GM12878 (cell line): ENCODE measurements around the gene INVS. TPM values are rescaled to one million over a fixed set of nuclear protein-coding genes. Genes with fewer than 3 reads are reported as not detected.

ENCODE experiments used
- ATAC-seq: fragments of 200-7000 bp; cut with Tn5 transposase; 3 replicates; pipeline ENCODE4 v1.9.1; 2020; ENCODE audit warnings: mild to moderate bottlenecking, moderate library complexity
- BruUV-seq: library from RNA; stranded (reverse); fragments of 400-500 nt; replicated peaks from 2 replicates; lab custom pipeline; 2021; lab: Mats Ljungman, UMichigan
- CTCF ChIA-PET: fragments of 300-600 bp; sonication (Branson Sonifier 250); formaldehyde crosslinking; extraction: SDS; loops from one replicate; lab custom pipeline; 2021; ENCODE audit warnings: inconsistent platforms; lab: Yijun Ruan, JAX
- POLR2A ChIA-PET: fragments of 350-600 bp; formaldehyde crosslinking; extraction: SDS; loops from one replicate; lab custom pipeline; 2021; ENCODE audit warnings: inconsistent platforms; lab: Charles Lee
- RAD21 ChIA-PET: fragments of 300-600 bp; sonication (Branson Sonifier 250); formaldehyde crosslinking; loops from one replicate; lab custom pipeline; 2023; ENCODE audit warnings: antibody characterized with exemption; ENCODE audit not compliant: unreplicated experiment; lab: Charles Lee
- SMC1A ChIA-PET: fragments of 300-600 bp; sonication (Branson Sonifier 250); formaldehyde crosslinking; loops from one replicate; lab custom pipeline; 2023; ENCODE audit not compliant: unreplicated experiment, uncharacterized antibody; lab: Charles Lee
- DNase-seq: peaks from one replicate; pipeline ENCODE4 v3.0.0-alpha.2; 2011; ENCODE audit warnings: low read depth, low spot score
- FAIRE-seq: peaks from 3 replicates; lab custom pipeline; 2011; peaks lifted over from hg19 to GRCh38; lab: Jason Lieb, UNC
- H2AFZ ChIP-seq: 2 replicates; pipeline ENCODE4 v1.6.0; 2011; ENCODE audit warnings: low read depth, low read length, control low read depth; ENCODE audit not compliant: control insufficient read depth
- H3K27ac ChIP-seq: 2 replicates; pipeline ENCODE4 v1.5.1; 2011; ENCODE audit warnings: control low read depth; ENCODE audit not compliant: control insufficient read depth, insufficient read depth
- H3K27me3 ChIP-seq, 2 experiments: replicated peaks in 1 of 2; 2 replicates each; pipeline versions ENCODE4 v1.6.0 to v1.6.1; 2011; ENCODE audit warnings: low read length in 1 of 2; ENCODE audit not compliant: control insufficient read depth in 2 of 2, insufficient read depth in 2 of 2
- H3K36me3 ChIP-seq, 2 experiments: 2 replicates each; pipeline ENCODE4 v1.5.1; 2011; ENCODE audit warnings: low read length in 1 of 2; ENCODE audit not compliant: control insufficient read depth in 2 of 2, insufficient read depth in 2 of 2
- H3K4me1 ChIP-seq: 2 replicates; pipeline ENCODE4 v1.6.1; 2011; ENCODE audit warnings: mild to moderate bottlenecking, low read length, moderate library complexity, mixed read lengths; ENCODE audit not compliant: control insufficient read depth, insufficient read depth
- H3K4me2 ChIP-seq: 2 replicates; pipeline ENCODE4 v1.6.0; 2011; ENCODE audit warnings: control low read depth; ENCODE audit not compliant: control insufficient read depth, insufficient read depth
- H3K4me3 ChIP-seq: fragments of 200-600 bp; sonication (generic); 2 replicates; pipeline ENCODE4 v1.5.1; 2016
- H3K79me2 ChIP-seq: 2 replicates; pipeline ENCODE4 v1.6.0; 2011; ENCODE audit warnings: low read length; ENCODE audit not compliant: control insufficient read depth, insufficient read depth
- H3K9ac ChIP-seq: 2 replicates; pipeline ENCODE4 v1.8.0; 2011; ENCODE audit warnings: low read length, control low read depth, mixed read lengths; ENCODE audit not compliant: control insufficient read depth, insufficient read depth
- H3K9me3 ChIP-seq: replicated peaks from 3 replicates; pipeline ENCODE4 v1.5.1; 2011; ENCODE audit warnings: mild to moderate bottlenecking, low read length; ENCODE audit not compliant: control insufficient read depth, insufficient read depth
- H4K20me1 ChIP-seq: 2 replicates; pipeline ENCODE4 v1.6.0; 2011; ENCODE audit not compliant: control insufficient read depth, insufficient read depth
- HCFC1 ChIP-seq: fragments of 150-350 bp; IDR thresholded peaks from 2 replicates; pipeline ENCODE4 v1.6.1; 2014; ENCODE audit warnings: low read length
- HSF1 ChIP-seq: fragments of 150-350 bp; IDR thresholded peaks from 2 replicates; pipeline ENCODE4 v1.6.1; 2014; ENCODE audit warnings: mild to moderate bottlenecking, low read depth, low read length
- PKNOX1 ChIP-seq: fragments of 450-650 bp; IDR thresholded peaks from 2 replicates; pipeline ENCODE4 v1.6.1; 2016; ENCODE audit warnings: mild to moderate bottlenecking
- POLR2A ChIP-seq: IDR thresholded peaks from 2 replicates; pipeline ENCODE4 v1.6.1; 2011; ENCODE audit warnings: low read depth, mild to moderate bottlenecking, low read length
- SMARCA5 ChIP-seq: fragments of 450-650 bp; IDR thresholded peaks from 2 replicates; pipeline ENCODE4 v1.6.1; 2017; ENCODE audit warnings: mild to moderate bottlenecking
- SPI1 ChIP-seq: IDR thresholded peaks from 2 replicates; pipeline ENCODE4 v1.6.1; 2011; ENCODE audit warnings: low read depth, mild to moderate bottlenecking, low read length, moderate library complexity, borderline replicate concordance; ENCODE audit not compliant: insufficient read depth
- TARDBP ChIP-seq: IDR thresholded peaks from 2 replicates; pipeline ENCODE4 v1.6.1; 2016; ENCODE audit warnings: borderline replicate concordance
- ZBTB11 ChIP-seq: fragments of 450-650 bp; formaldehyde crosslinking; IDR thresholded peaks from 2 replicates; pipeline ENCODE4 v1.5.0; 2022; ENCODE audit warnings: mild to moderate bottlenecking, missing genetic modification characterization
- ZBTB4 ChIP-seq: fragments of 450-650 bp; formaldehyde crosslinking; IDR thresholded peaks from 2 replicates; pipeline ENCODE4 v1.4.0; 2022; ENCODE audit warnings: mild to moderate bottlenecking, moderate library complexity
- ZNF24 ChIP-seq: fragments of 450-650 bp; IDR thresholded peaks from 2 replicates; pipeline ENCODE4 v1.6.1; 2017; ENCODE audit warnings: antibody characterized with exemption, mild to moderate bottlenecking
- ZNF687 ChIP-seq: fragments of 450-650 bp; IDR thresholded peaks from 2 replicates; pipeline ENCODE4 v1.6.1; 2017; ENCODE audit warnings: mild to moderate bottlenecking, moderate library complexity
- WGBS: methylation state at CpG from one replicate; pipeline ENCODE4 v1.1.6; 2016; ENCODE audit warnings: low lambda C conversion rate; ENCODE audit not compliant: insufficient replicate concordance, insufficient coverage; ENCODE audit errors: missing lambda C conversion rate; 5-methylcytosine and 5-hydroxymethylcytosine counted together
- in situ Hi-C: fragments of 300-500 bp; cut with MboI; formaldehyde crosslinking; loops from 9 replicates; pipeline ENCODE4 v1.14.3; 2018; ENCODE audit warnings: mixed read lengths
- intact Hi-C: fragments of 100-400 bp; cut with micrococcal nuclease; formaldehyde crosslinking; loops from one replicate; pipeline ENCODE4 v1.14.2; 2022; ENCODE audit not compliant: unreplicated experiment
- polyA plus RNA-seq, 11 experiments: library from polyadenylated mRNA; depleted of rRNA in 4 of 11; unstranded in 6 of 11; stranded (reverse) in 5 of 11; fragments of >200 nt; fragmentation: Nextera tagmentation in 4 of 11; fragmentation: Illumina TruSeq in 1 of 11; extraction: Ambion mirVana in 4 of 11; extraction: Trizol in 1 of 11; gene quantifications; 1 replicate in 1 of 11; 2 replicates in 10 of 11; pipeline versions ENCODE4 v1.2.1 to v1.2.3, GENCODE V29; 2011 to 2016; ENCODE audit warnings: inconsistent platforms in 2 of 11, missing spikeins in 2 of 11, low read depth in 1 of 11
- total RNA-seq, 4 experiments: library from RNA; depleted of rRNA in 3 of 4; stranded (reverse); fragments of >200 nt in 3 of 4; fragmentation: Illumina TruSeq in 1 of 4; extraction: Trizol in 1 of 4; gene quantifications; 2 replicates each; pipeline versions ENCODE4 v1.2.1 to v1.2.3, GENCODE V29; 2013 to 2021

The INVS gene
- total and polyA plus RNA-seq, 10 of the 15 experiments (the other 5 are each of a cell fraction or from before 2014, with no cell fraction given), result 0.93 to 20.8 (median 13.2) TPM

GRCh38 chr9:100282388-100282719, 183.3 kb downstream of the INVS start:
- no peaks in the 10 kb centered on the region; the same call in none of the 3 replicates for H3K9me3 ChIP-seq
- H3K4me3 ChIP-seq, result no peak overlapping the region
- ChIA-PET SMC1A (no interaction called here), CTCF (interaction anchor here (2.3 kb wide), 1 partner anchor 7 kb away, joined by 8 read pairs; no protein-coding TSS in a partner anchor), POLR2A (no interaction called here), RAD21 (no interaction called here)
- H3K36me3 ChIP-seq, result peaks cover 0 to 6% of the 10 kb centered on the region in 2 experiments; a peak in 2 of 4 replicates
- no TSS peak for BruUV-seq
- H3K79me2 ChIP-seq, result no peaks in the 10 kb centered on the region
- 96% methylated on average over 4 of the region's 4 CpGs for WGBS
- H4K20me1 ChIP-seq, result no peaks in the 10 kb centered on the region
- ATAC-seq, result no peak
- H3K4me2 ChIP-seq, result no peak overlapping the region
- no peak overlapping the region for H3K9ac ChIP-seq
- no peak overlapping the region for H3K27ac ChIP-seq
- no peak overlapping the region for H2AFZ ChIP-seq
- no peak for DNase-seq
- H3K4me1 ChIP-seq, result no peaks in the 10 kb centered on the region
- intact Hi-C loops, result no loop called here
- H3K27me3 ChIP-seq, result no peaks in the 10 kb centered on the region
- in situ Hi-C loops, result no loop called here
- FAIRE-seq, result no peak
- TF ChIP-seq TARDBP, result no peak
- no peak for TF ChIP-seq ZBTB4 (CRISPR knock-in tag)
- TF ChIP-seq SMARCA5, result no peak
- no peak for TF ChIP-seq ZBTB11 (CRISPR knock-in tag)
- no peak for TF ChIP-seq SPI1
- no peak for TF ChIP-seq POLR2A
- no peak for TF ChIP-seq HCFC1
- TF ChIP-seq ZNF687, result no peak
- TF ChIP-seq ZNF24, result no peak
- no peak for TF ChIP-seq PKNOX1
- TF ChIP-seq HSF1, result no peak
